Measurements from ENCODE around the gene NADSYN1. TPM values are rescaled to one million over a fixed set of nuclear protein-coding genes. Genes with fewer than 3 reads are reported as not detected.

The NADSYN1 gene
- total RNA-seq, 2 donors from 2014 or later, result 18.0 to 18.8 TPM

DNA sequence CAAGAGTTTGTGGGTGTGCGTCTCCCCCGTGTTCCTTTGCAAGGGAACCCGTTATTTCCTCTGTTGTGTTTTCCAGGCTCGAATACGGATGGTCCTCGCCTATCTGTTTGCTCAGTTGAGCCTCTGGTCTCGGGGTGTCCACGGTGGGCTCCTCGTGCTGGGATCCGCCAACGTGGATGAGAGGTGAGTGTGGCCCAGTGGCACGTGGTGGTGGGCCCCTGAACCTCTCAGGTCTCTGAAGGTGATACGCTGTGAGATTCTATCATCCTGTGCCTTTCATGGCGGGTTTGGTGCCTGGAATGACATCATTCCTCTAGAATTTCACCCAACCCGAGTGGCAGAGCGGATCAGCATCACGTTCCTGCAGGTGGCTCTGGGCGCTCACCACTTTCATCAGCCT, 32.5 kb downstream of the NADSYN1 start:
- peaks cover 41% of the 10 kb centered on the region for H3K36me3 ChIP-seq
- no peak overlapping the region for H3K4me3 ChIP-seq
- no peaks in the 10 kb centered on the region for H3K9me3 ChIP-seq
- H3K27ac ChIP-seq, result no peak overlapping the region
- TF ChIP-seq, protein P1, sequence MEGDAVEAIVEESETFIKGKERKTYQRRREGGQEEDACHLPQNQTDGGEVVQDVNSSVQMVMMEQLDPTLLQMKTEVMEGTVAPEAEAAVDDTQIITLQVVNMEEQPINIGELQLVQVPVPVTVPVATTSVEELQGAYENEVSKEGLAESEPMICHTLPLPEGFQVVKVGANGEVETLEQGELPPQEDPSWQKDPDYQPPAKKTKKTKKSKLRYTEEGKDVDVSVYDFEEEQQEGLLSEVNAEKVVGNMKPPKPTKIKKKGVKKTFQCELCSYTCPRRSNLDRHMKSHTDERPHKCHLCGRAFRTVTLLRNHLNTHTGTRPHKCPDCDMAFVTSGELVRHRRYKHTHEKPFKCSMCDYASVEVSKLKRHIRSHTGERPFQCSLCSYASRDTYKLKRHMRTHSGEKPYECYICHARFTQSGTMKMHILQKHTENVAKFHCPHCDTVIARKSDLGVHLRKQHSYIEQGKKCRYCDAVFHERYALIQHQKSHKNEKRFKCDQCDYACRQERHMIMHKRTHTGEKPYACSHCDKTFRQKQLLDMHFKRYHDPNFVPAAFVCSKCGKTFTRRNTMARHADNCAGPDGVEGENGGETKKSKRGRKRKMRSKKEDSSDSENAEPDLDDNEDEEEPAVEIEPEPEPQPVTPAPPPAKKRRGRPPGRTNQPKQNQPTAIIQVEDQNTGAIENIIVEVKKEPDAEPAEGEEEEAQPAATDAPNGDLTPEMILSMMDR (IDR thresholded peaks at IDR 0.05), result no peak
- peaks cover 0 to 6% of the 10 kb centered on the region in 2 donors for H3K4me1 ChIP-seq
- H3K27me3 ChIP-seq, result no peaks in the 10 kb centered on the region
- DNase-seq (ENCODE audit: low spot score), result no peak

DNA sequence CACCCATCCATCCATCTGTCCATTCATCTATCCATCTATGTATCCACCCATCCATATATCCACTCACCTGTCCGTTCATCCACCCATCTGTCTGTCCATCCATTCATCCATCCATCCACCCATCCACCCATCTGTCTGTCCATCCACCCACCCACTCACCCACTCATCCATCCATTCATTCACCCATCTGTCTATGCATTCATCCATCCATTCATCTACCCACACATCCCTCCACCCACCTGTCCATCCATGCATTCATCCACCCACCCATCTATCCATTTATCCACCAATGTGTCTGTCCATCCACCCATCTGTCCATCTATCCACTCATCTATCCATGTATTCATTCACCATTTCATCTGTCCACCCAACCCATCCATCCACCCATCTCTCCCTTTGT, 33.3 kb downstream of the NADSYN1 start:
- H3K36me3 ChIP-seq, result peaks cover 44% of the 10 kb centered on the region
- no peaks in the 10 kb centered on the region for H3K9me3 ChIP-seq
- no peak overlapping the region for H3K4me3 ChIP-seq
- TF ChIP-seq, protein P1 (IDR thresholded peaks at IDR 0.05), result no peak
- H3K27me3 ChIP-seq, result no peaks in the 10 kb centered on the region
- H3K4me1 ChIP-seq, result peaks cover 0 to 6% of the 10 kb centered on the region in 2 donors
- H3K27ac ChIP-seq, result no peak overlapping the region
- no peak for DNase-seq (ENCODE audit: low spot score)

DNA sequence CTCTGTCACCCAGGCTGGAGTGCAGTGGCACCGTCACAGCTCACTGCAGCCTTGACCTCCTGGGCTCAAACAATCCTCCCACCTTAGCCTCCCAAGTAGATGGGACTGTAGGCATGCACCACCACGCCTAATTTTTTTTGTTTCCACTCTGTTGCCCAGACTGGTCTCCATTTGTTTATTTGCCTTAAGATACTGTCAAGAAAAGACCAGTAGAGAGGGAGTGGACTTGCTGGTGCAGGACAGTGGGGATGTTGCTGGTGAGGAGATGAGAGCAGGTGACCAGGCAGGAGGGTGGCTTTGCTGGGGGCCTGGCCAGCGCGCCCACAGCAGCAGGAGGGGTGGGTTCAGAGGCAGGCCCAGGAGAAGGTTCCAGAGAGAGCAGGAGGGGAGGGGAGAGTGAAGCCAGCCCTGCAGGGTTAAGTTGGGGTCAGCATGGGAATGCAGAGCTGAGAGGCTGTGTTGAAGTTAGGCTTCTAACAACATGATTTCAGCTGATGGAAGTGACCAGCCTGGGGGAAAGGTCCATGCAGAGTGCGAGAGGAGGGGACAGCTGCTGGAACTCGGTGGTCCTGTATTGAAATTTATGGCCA, 35.8 kb downstream of the NADSYN1 start:
- H3K27me3 ChIP-seq, result no peaks in the 10 kb centered on the region
- TF ChIP-seq, protein P1 (IDR thresholded peaks at IDR 0.05), result no peak
- H3K27ac ChIP-seq, result no peak overlapping the region
- peaks cover 37% of the 10 kb centered on the region for H3K36me3 ChIP-seq
- no peak for DNase-seq (ENCODE audit: low spot score)
- H3K4me1 ChIP-seq, result peaks cover 0 to 6% of the 10 kb centered on the region in 2 donors
- no peak overlapping the region for H3K4me3 ChIP-seq
- H3K9me3 ChIP-seq, result no peaks in the 10 kb centered on the region

DNA sequence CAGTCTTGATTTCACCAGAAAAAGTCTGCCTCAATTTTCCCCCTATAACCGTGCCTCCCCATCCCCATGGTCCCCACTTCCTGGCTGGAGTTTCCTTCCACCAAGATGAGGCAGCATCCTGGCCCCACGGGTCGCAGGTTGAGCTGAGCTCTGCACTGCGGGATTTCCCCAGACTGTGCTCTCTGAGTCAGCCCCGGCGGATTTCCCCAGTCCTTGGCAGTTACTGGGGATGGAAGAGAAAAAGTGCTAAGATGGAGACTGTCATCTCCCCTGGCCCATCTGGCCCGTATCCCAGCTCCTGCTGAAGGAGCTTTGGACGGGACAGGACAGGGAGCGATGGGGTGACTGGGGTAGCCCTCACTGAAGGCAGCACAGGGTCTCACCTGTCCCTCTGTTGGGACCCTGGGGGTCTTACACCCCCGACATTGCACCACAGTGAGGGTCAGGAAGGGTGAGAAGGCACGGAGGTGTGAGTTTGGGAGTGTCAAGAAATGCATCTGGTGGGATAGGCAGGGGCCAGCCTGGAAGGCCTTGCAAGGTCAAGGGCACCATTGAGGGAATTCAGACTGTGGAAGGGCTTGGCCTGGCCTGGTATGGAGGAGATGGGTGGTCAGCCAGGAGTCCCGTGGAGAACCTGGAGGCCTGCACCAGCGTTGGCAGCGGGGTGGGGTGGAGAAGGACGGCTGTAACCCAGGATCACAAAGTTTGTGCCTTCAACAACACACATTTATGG, 36.5 kb downstream of the NADSYN1 start:
- Histone ChIP-seq H3K9me3 (no peaks in the 10 kb centered on the region), H3K27ac (no peak overlapping the region), H3K4me3 (no peak overlapping the region), H3K4me1 (peaks cover 0 to 6% of the 10 kb centered on the region in 2 donors), H3K27me3 (no peaks in the 10 kb centered on the region), H3K36me3 (peaks cover 32% of the 10 kb centered on the region)
- TF ChIP-seq, protein P1 (IDR thresholded peaks at IDR 0.05), result no peak
- DNase-seq (ENCODE audit: low spot score), result no peak

DNA sequence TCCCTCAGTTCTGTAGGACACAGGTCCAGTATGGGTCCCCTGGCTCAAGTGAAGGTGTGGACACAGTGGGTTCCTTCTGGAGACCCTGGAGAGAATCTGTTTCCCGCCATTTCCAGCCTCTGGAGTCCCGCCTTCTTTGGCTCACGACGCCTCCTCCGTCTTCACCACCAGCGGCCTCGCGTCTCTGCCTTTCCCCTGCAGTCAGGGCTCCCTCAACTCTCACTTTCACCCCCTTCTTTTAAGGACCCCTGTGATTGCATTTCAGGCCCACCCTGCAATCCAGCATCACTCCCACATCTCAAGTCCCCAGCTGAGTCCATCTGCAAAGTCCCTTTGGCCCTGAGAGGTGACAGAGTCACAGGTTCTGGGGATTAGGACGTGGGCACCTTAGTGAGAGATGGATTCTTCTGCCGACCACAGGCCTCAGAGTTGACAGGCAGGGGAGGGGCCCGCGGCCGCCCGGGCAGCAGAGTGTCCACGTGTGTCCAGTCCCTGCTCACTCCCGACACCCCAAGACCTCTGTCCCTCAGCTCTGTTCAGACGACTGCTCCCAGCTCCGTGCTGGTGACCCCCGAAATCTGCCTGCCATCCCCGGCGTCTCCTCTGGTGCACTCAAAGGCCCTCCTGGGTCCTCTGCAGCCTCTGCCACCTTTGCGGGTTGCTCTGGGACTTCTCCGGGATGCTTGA, 37.2 kb downstream of the NADSYN1 start:
- Histone ChIP-seq H3K27me3 (no peaks in the 10 kb centered on the region), H3K9me3 (no peaks in the 10 kb centered on the region), H3K36me3 (peaks cover 31% of the 10 kb centered on the region), H3K4me1 (peaks cover 0 to 6% of the 10 kb centered on the region in 2 donors), H3K4me3 (no peak overlapping the region), H3K27ac (no peak overlapping the region)
- no peak for DNase-seq (ENCODE audit: low spot score)
- TF ChIP-seq, protein P1 (IDR thresholded peaks at IDR 0.05), result no peak
